GM18858 (cell line): ENCODE measurements around the gene SYVN1.
"Not testable (repeated sequence)": the region's sequence is repeated elsewhere in the genome, so short reads cannot be mapped to it uniquely, and the experiment has no call there.

Source experiments
- ATAC-seq: cut with Tn5 transposase; IDR thresholded peaks from one replicate; pipeline ENCODE4 v1.9.1; 2021; ENCODE audit not compliant: unreplicated experiment

SYVN1 gene

GRCh38 chr11:65127473-65128181 lies 6.7 kb downstream of the SYVN1 start:
- ATAC-seq: no peak

GRCh38 chr11:65126624-65127274 lies 7.6 kb downstream of the SYVN1 start:
- ATAC-seq: no peak

DNA sequence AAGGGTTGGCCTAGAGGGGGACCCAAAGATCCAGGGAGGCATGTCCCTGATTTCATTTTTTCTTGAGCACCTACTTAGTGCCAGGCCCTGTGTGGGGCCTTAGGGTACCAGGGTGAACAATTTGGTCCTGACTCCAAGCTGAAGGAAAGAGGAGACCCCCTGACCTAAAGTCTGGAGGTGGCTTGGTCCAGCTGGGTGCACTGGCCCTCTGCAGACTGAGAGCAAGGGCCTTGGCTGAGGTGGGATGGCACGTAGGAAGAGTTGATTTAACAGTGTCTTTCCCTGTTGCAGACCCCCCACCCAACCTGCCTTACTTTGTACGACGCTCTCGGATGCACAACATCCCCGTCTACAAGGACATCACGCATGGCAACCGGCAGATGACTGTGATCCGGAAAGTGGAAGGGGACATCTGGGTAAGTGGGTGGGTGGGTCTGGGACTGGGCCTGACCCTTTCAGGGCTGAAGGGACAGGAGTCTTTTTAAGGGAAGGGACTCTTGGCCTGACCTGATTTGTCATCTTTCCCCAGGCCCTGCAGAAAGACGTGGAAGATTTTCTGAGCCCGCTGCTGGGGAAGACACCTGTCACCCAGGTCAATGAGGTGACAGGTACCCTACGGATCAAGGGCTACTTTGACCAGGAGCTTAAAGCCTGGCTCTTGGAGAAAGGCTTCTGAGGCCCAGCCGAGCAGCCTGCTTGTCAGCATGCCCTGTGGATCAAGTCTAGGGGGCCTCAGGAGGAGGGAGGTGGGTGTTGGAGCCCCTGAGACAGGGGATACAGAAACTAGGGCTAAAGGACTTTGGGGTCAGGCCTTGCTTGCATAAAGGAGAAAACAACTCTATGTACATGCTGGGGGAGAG lies 8.9 kb downstream of the SYVN1 start:
- no peak for ATAC-seq

- ATAC-seq: no peak
Observed at GRCh38 chr11:65124480-65125196, 9.7 kb downstream of the SYVN1 start.

GRCh38 chr11:65121865-65122696 lies 12.2 kb downstream of the SYVN1 start, which contains the start of the genes FAU and MRPL49:
FAU (minus strand) TSS chr11:65122134; CDS start chr11:65121813, 321 bp downstream.
MRPL49 (plus strand) TSS chr11:65122321; CDS start chr11:65122347, 26 bp downstream.
- ATAC-seq: peak; percentile 58

DNA sequence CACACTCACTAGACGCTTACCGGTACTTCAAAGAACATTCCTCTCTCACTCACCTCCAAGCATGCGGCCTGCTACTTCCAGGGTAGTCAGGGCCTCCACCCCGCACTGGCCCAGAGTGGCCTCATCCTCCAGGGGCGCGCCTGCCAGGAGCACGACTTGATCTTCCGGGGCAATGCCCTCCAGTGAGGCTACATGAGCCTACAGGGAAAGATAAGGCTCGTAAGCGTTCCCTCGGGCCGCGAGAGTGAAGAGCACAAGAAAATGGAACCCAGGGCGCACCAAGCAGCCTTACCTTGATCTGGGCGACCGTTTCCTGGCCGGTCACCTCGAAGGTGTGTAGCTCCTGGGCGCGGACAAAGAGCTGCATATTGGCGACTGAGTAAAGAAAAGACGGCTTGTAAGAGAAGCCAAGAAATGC lies 12.9 kb downstream of the SYVN1 start:
- ATAC-seq: no peak

DNA sequence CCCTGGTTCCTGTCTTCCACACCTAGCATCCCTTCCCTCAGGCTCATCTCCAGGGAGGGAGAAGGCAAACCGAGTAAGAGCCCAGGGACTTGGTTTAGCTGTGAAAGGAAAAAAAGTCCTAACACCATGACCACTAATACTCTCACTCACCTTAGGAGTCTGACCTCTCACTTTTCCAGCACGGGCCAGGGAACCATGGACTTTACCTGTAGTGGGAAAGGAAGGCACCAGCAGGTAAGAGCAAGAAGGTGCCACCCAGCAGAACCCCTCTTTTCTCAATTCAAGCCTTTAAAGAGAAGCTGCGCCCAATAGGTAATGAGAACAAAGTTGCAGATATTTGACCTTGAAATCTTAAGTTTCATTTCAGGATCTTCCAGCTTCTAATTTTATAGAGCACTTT lies 13.5 kb downstream of the SYVN1 start:
- ATAC-seq: no peak

DNA sequence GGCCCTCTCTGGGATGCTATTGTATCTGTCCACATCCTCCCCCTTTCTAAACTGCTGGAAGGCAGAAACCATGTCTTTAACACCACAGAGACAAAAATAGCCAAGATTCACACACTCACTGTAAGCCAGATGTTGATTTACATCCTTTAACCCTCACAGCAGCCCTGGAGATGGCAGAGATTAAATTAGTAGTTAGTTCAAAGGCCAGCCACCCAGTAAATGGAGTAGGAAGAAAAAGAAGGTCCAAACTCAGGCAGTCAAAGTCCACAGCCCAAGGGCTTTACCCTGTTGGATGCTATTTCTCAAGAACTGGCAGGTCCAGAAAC lies 14.7 kb downstream of the SYVN1 start:
- ATAC-seq: no peak

- ATAC-seq: not testable (repeated sequence)
Observed at GRCh38 chr11:65118891-65119669, 15.2 kb downstream of the SYVN1 start.

- ATAC-seq: no peak
Observed at GRCh38 chr11:65118097-65118837, 16.1 kb downstream of the SYVN1 start.

DNA sequence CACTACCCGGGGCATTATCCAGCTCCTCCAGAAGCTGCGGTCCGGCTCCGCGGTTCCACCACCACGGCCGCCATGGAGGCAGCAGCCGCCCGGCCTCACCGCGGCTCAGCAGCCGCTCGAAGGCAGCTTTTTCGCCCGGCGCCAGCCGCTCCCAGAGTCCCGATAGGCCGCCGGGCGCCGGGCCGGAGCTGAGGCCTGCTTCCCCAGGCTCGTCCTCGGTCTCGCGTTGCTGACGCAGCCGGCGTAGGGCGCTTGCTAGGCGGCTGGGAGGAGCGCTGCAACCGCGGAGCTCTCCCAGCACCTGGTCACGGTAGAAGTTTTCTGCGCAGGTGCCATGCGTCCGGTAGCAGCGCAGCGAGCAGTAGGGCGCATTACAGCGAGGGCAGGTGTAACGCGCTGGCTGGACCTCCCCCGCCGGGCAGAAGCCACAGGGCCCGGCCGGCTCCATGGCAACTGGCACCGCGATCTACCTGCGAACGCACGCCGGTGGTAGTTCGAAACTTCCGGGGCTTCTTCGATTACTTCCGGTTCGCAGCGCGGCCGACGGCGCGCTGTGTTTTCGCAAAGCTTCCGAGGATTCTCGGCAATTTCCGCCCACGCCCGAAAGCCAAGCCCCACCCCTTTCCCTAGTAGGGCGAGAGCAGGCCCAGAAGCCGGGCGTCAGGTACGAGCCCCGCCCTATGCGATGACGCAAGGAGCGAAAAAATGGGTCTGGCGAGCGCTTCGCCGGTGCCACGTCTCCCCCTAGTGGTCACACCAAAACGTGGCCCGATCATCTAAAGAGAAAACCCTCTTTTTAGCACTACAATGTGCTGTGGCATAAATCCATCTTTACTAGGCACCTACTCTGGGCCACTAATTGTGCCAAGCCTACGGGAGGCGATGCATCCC lies 16.9 kb downstream of the SYVN1 start, which contains the start of gene ZNHIT2:
TSS of gene ZNHIT2 (minus strand) at position 496 of the 891 bp plus-strand sequence. CDS start at position 448, 48 bp downstream.
- ATAC-seq: peak; percentile 36

DNA sequence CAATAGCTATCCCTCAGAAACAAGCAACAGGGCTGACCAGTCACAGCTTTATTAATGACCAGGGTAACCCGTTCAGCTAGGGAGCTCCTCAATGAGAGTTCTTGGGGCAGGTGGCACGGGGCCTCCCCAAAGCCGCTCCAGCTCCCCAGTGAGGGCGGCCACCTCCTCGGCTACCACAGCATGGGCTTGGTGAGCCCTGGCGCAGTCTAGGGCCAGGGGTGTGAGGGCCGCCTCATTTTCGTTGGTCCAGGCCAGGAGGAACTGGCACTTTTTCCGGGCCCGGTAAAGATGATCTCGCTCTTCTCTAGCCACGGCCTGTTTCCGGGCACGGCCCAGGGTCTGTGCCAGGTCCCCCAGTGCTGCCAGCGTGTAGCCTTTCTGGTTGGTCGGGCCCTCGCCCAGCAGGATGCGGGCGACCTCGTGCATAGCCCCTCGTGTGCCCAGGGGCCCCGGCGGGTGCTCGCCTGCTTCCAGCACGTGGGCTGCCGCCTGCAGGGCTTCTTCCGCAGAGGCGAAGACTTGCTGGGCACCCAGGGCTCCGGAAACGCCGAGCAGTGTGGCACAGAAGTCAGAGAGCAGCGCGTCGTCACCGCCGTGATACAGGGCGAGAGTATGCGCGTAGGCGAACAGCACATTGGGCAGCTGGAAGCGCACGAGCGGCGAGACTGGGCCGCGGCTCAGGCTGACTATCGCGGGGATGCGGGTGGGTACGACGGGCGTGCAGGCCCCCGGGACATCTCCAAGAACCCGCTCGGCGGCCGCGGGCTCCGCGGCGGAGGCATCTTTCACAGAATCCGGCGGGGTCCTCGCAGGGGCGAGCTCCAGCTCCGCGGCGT lies 17.7 kb downstream of the SYVN1 start:
- no peak for ATAC-seq

DNA sequence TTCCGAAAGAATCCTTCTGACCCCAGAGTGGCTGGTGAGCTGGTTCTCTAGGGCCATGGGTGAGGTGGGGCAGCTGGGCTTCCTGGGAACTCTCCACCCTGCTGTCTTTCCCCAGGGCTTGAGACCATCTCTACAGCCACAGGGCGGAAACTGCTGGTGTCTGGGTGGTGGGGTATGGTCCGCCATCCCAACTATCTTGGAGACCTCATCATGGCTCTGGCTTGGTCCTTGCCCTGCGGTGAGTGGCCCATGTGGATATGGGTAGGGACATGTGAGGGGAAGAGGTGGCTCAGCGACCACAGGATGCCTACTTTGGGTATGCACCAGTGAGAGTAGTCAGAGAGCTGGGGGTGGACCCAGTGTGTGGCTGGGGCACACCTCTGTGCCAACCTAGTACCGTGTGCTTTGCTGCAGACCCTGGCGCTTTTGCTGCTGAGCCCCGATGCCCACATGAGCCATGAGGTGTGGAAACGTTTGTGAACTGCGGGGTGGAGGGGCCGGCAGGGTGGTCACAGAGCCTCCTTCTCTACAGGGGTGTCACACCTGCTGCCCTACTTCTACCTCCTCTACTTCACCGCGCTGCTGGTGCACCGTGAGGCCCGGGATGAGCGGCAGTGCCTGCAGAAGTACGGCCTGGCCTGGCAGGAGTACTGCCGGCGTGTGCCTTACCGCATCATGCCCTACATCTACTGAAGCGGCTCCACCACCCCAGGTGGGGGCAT lies 18.8 kb downstream of the SYVN1 start:
- ATAC-seq: no peak

GRCh38 chr11:65114538-65115171 lies 19.7 kb downstream of the SYVN1 start:
- ATAC-seq: no peak

DNA sequence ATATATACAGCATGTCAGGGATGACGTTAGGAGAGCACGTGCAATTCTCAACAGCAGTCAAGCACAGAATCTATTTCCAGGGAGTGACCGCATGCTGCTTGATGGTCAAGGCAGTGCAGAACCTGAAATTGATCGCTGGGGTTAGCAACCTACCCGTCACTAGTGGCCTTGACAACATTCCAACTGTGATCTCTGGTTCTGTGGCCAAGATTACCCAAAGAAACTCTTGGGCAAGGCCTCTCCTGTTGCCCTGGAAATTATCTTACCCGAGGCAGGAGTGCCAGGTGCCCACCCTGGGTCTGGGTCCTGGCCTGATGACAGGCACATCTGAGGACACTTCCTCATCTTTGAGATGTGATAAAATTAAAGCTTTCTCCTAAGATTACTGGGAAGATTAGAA lies 20.5 kb downstream of the SYVN1 start:
- ATAC-seq: no peak

- no peak for ATAC-seq
Observed at GRCh38 chr11:65113361-65113756, 21.0 kb downstream of the SYVN1 start.
